PC-9 (cell line): ENCODE data around the gene FERMT2. TPM values are rescaled to one million over a fixed set of nuclear protein-coding genes. Genes with fewer than 3 reads are reported as not detected.

Source experiments
- BruUV-seq: library from RNA; stranded (reverse); fragments of 400-500 nt; replicated peaks from 2 replicates; lab custom pipeline; 2021; lab: Mats Ljungman, UMichigan
- CTCF ChIA-PET: fragments of 300-600 bp; sonication (Branson Sonifier 250); formaldehyde crosslinking; loops from one replicate; lab custom pipeline; 2022; ENCODE audit warnings: antibody characterized with exemption; lab: Charles Lee
- POLR2A ChIA-PET: fragments of 300-600 bp; sonication (Branson Sonifier 250); formaldehyde crosslinking; loops from one replicate; lab custom pipeline; 2022; ENCODE audit warnings: antibody characterized with exemption; ENCODE audit not compliant: unreplicated experiment; lab: Charles Lee
- DNase-seq, 2 experiments: peaks; one replicate each; pipeline versions ENCODE4 v3.0.0 to v3.0.0-alpha.2; 2015 to 2022; ENCODE audit warnings: mixed read lengths in 1 of 2
- H2AFZ ChIP-seq: fragments of 200-600 bp; sonication (generic); 2 replicates; pipeline ENCODE4 v1.8.1; 2017; ENCODE audit warnings: antibody characterized with exemption
- H3F3A ChIP-seq: fragments of 200-600 bp; sonication (generic); 2 replicates; pipeline ENCODE4 v1.8.1; 2017; ENCODE audit warnings: antibody characterized with exemption, mild to moderate bottlenecking, low read depth; ENCODE audit not compliant: insufficient read depth
- H3K27ac ChIP-seq: fragments of 200-600 bp; sonication (generic); 2 replicates; pipeline ENCODE4 v1.6.1; 2016; ENCODE audit warnings: mixed run types
- H3K27me3 ChIP-seq: fragments of 200-600 bp; sonication (generic); 2 replicates; pipeline ENCODE4 v1.6.1; 2016; ENCODE audit warnings: low read depth, mixed run types; ENCODE audit not compliant: insufficient read depth
- H3K36me3 ChIP-seq: fragments of 200-600 bp; sonication (generic); 2 replicates; pipeline ENCODE4 v1.6.1; 2016; ENCODE audit warnings: low read depth, mixed run types
- H3K4me1 ChIP-seq: fragments of 200-600 bp; sonication (generic); replicated peaks from 2 replicates; pipeline ENCODE4 v1.6.1; 2016; ENCODE audit warnings: mixed run types; ENCODE audit not compliant: insufficient read depth
- H3K4me2 ChIP-seq: fragments of 200-600 bp; sonication (generic); 2 replicates; pipeline ENCODE4 v1.6.1; 2017; ENCODE audit warnings: mixed run types
- H3K4me3 ChIP-seq: fragments of 200-600 bp; sonication (generic); 2 replicates; pipeline ENCODE4 v1.6.1; 2016; ENCODE audit warnings: mixed run types
- H3K79me2 ChIP-seq: fragments of 200-600 bp; sonication (generic); 2 replicates; pipeline ENCODE4 v1.6.1; 2017; ENCODE audit warnings: low read depth, mixed run types
- H3K9me2 ChIP-seq: fragments of 200-600 bp; sonication (generic); 2 replicates; pipeline ENCODE4 v1.8.1; 2017; ENCODE audit warnings: mild to moderate bottlenecking; ENCODE audit not compliant: insufficient read depth
- H3K9me3 ChIP-seq: fragments of 200-600 bp; sonication (generic); 2 replicates; pipeline ENCODE4 v1.8.1; 2016; ENCODE audit warnings: low read depth; ENCODE audit not compliant: insufficient read depth
- H4K20me1 ChIP-seq: fragments of 200-600 bp; sonication (generic); 2 replicates; pipeline ENCODE4 v1.8.1; 2017; ENCODE audit not compliant: insufficient read depth
- CTCF ChIP-seq: fragments of 200-600 bp; sonication (generic); conservative IDR thresholded peaks from 2 replicates; pipeline ENCODE4 v1.6.1; 2017; ENCODE audit warnings: mixed run types, antibody characterized with exemption, mild to moderate bottlenecking, moderate library complexity
- EZH2 ChIP-seq: fragments of 200-600 bp; sonication (generic); IDR thresholded peaks from 2 replicates; pipeline ENCODE4 v1.8.0; 2017; ENCODE audit warnings: antibody characterized with exemption, low read depth
- intact Hi-C: fragments of 100-400 bp; cut with micrococcal nuclease; formaldehyde crosslinking; loops from one replicate; pipeline ENCODE4 v1.10.0; 2022; ENCODE audit not compliant: unreplicated experiment
- total RNA-seq: library from RNA; stranded (reverse); gene quantifications from 2 replicates; pipeline ENCODE4 v1.2.3, GENCODE V29; 2021

The FERMT2 gene
- total RNA-seq, 1 experiment from 2014 or later, result 9.0 TPM

GRCh38 chr14:52936437-52936836 lies 14.4 kb downstream of the FERMT2 start:
- ChIA-PET CTCF (no interaction called here), POLR2A (interaction anchor here (0.6 kb wide), 1 partner anchor 672 kb away, joined by 4 read pairs; no protein-coding TSS in a partner anchor)
- intact Hi-C loops, result no loop called here
- H4K20me1 ChIP-seq, result no peaks in the 10 kb centered on the region
- no peak overlapping the region for H3K4me3 ChIP-seq
- no peaks in the 10 kb centered on the region for H3K4me1 ChIP-seq
- no peaks in the 10 kb centered on the region for H3F3A ChIP-seq
- no peak overlapping the region for H3K4me2 ChIP-seq
- H3K79me2 ChIP-seq, result no peaks in the 10 kb centered on the region
- H3K36me3 ChIP-seq, result no peaks in the 10 kb centered on the region
- BruUV-seq, result no TSS peak
- no peaks in the 10 kb centered on the region for H3K9me2 ChIP-seq
- TF ChIP-seq CTCF, result no peak
- DNase-seq, result no peak
- H3K27ac ChIP-seq, result no peak overlapping the region
- H3K27me3 ChIP-seq, result no peaks in the 10 kb centered on the region
- H3K9me3 ChIP-seq, result no peaks in the 10 kb centered on the region
- no peak overlapping the region for H2AFZ ChIP-seq

- Histone ChIP-seq H3K4me2 (no peak overlapping the region), H3K27ac (no peak overlapping the region), H4K20me1 (no peaks in the 10 kb centered on the region), H3K27me3 (no peaks in the 10 kb centered on the region), H3K79me2 (no peaks in the 10 kb centered on the region), H3F3A (no peaks in the 10 kb centered on the region), H3K9me3 (no peaks in the 10 kb centered on the region), H3K4me1 (no peaks in the 10 kb centered on the region), H3K9me2 (no peaks in the 10 kb centered on the region), H3K36me3 (no peaks in the 10 kb centered on the region), H2AFZ (no peak overlapping the region), H3K4me3 (no peak overlapping the region)
- ChIA-PET POLR2A (no interaction called here), CTCF (no interaction called here)
- no peak for DNase-seq
- no TSS peak for BruUV-seq
- intact Hi-C loops, result no loop called here
- TF ChIP-seq CTCF (no peak), EZH2 (no peak)
Observed at GRCh38 chr14:52935833-52936232, 15.0 kb downstream of the FERMT2 start.

- Histone ChIP-seq H3K36me3 (no peaks in the 10 kb centered on the region), H3F3A (no peaks in the 10 kb centered on the region), H3K9me2 (no peaks in the 10 kb centered on the region), H3K4me1 (no peaks in the 10 kb centered on the region), H2AFZ (no peak overlapping the region), H3K4me3 (no peak overlapping the region), H3K27me3 (no peaks in the 10 kb centered on the region), H3K4me2 (no peak overlapping the region), H3K79me2 (no peaks in the 10 kb centered on the region), H3K9me3 (no peaks in the 10 kb centered on the region), H3K27ac (no peak overlapping the region), H4K20me1 (no peaks in the 10 kb centered on the region)
- no peak for DNase-seq
- TF ChIP-seq CTCF (no peak), EZH2 (no peak)
- ChIA-PET POLR2A (no interaction called here), CTCF (no interaction called here)
- BruUV-seq, result no TSS peak
- intact Hi-C loops, result no loop called here
Observed at GRCh38 chr14:52934762-52935161, 16.1 kb downstream of the FERMT2 start.
